ENCODE measurements around the gene HIVEP3. TPM values are rescaled to one million over a fixed set of nuclear protein-coding genes. Genes with fewer than 3 reads are reported as not detected.

HIVEP3 gene
- total RNA-seq, 1 experiment from 2014 or later: 0.55 TPM

DNA sequence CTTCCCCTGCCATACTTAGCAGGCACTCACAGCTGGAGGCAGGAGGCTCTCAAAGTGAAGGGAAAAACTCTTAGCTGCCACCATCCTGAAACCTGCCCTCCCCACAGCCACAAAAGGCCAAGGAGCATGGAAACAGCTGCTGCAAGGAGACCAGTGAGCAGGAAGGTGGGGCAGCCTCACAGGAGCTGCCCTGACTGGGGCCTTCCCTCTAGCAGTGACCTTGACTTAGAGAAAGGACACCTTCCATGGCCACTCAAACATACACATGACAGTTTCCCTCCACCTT is 126.3 kb downstream of the HIVEP3 start (continued):
- TF ChIP-seq CREM (CRISPR knock-in tag; IDR thresholded peaks at IDR 0.05) (no peak), SP1 (CRISPR knock-in tag; conservative IDR thresholded peaks at IDR 0.05) (no peak), EMX1 (CRISPR knock-in tag; IDR thresholded peaks at IDR 0.05) (no peak), ZNF121 (CRISPR knock-in tag; IDR thresholded peaks at IDR 0.05) (no peak), MYBL2 (CRISPR knock-in tag; IDR thresholded peaks at IDR 0.05) (no peak), ZNF138 (CRISPR knock-in tag; conservative IDR thresholded peaks at IDR 0.05) (no peak), GABPB1 (CRISPR knock-in tag; IDR thresholded peaks at IDR 0.05) (no peak), USF2 (CRISPR knock-in tag; IDR thresholded peaks at IDR 0.05) (no peak), NFATC4 (CRISPR knock-in tag; IDR thresholded peaks at IDR 0.05) (no peak), ZBTB43 (CRISPR knock-in tag; IDR thresholded peaks at IDR 0.05) (no peak)
- TF ChIP-seq, protein P1, sequence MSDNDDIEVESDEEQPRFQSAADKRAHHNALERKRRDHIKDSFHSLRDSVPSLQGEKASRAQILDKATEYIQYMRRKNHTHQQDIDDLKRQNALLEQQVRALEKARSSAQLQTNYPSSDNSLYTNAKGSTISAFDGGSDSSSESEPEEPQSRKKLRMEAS (CRISPR knock-in tag; IDR thresholded peaks at IDR 0.05): no peak
- TF ChIP-seq, protein P2, sequence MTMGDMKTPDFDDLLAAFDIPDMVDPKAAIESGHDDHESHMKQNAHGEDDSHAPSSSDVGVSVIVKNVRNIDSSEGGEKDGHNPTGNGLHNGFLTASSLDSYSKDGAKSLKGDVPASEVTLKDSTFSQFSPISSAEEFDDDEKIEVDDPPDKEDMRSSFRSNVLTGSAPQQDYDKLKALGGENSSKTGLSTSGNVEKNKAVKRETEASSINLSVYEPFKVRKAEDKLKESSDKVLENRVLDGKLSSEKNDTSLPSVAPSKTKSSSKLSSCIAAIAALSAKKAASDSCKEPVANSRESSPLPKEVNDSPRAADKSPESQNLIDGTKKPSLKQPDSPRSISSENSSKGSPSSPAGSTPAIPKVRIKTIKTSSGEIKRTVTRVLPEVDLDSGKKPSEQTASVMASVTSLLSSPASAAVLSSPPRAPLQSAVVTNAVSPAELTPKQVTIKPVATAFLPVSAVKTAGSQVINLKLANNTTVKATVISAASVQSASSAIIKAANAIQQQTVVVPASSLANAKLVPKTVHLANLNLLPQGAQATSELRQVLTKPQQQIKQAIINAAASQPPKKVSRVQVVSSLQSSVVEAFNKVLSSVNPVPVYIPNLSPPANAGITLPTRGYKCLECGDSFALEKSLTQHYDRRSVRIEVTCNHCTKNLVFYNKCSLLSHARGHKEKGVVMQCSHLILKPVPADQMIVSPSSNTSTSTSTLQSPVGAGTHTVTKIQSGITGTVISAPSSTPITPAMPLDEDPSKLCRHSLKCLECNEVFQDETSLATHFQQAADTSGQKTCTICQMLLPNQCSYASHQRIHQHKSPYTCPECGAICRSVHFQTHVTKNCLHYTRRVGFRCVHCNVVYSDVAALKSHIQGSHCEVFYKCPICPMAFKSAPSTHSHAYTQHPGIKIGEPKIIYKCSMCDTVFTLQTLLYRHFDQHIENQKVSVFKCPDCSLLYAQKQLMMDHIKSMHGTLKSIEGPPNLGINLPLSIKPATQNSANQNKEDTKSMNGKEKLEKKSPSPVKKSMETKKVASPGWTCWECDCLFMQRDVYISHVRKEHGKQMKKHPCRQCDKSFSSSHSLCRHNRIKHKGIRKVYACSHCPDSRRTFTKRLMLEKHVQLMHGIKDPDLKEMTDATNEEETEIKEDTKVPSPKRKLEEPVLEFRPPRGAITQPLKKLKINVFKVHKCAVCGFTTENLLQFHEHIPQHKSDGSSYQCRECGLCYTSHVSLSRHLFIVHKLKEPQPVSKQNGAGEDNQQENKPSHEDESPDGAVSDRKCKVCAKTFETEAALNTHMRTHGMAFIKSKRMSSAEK (CRISPR knock-in tag; IDR thresholded peaks at IDR 0.05; ENCODE audit: borderline replicate concordance): no peak

GRCh38 chr1:41791667-41792484 is 126.8 kb downstream of the HIVEP3 start:
- Mint-ChIP-seq H3K4me3 (no peak overlapping the region), H3K27ac (no peak overlapping the region), H3K4me1 (no peaks in the 10 kb centered on the region), H3K27me3 (ENCODE audit: low read depth) (no peaks in the 10 kb centered on the region), H3K9me3 (no peaks in the 10 kb centered on the region), H3K36me3 (no peaks in the 10 kb centered on the region)
- CTCF ChIA-PET: interaction anchor here (0.6 kb wide), 1 partner anchor 658 kb away, joined by 3 read pairs; no protein-coding TSS in a partner anchor
- DNase-seq (ENCODE audit: low spot score) (no peak), ATAC-seq (no peak)
- POLR2A ChIA-PET: interaction anchor here (1.4 kb wide), 1 partner anchor 11 kb away, joined by 3 read pairs; no protein-coding TSS in a partner anchor
- TF ChIP-seq FOXJ3 (CRISPR knock-in tag; IDR thresholded peaks at IDR 0.05; ENCODE audit: borderline replicate concordance) (no peak), ZNF121 (CRISPR knock-in tag; IDR thresholded peaks at IDR 0.05) (no peak), NFE2L1 (CRISPR knock-in tag; IDR thresholded peaks at IDR 0.05) (no peak), MLX (CRISPR knock-in tag; IDR thresholded peaks at IDR 0.05) (no peak), ZNF416 (CRISPR knock-in tag; IDR thresholded peaks at IDR 0.05) (no peak), ZNF317 (CRISPR knock-in tag; IDR thresholded peaks at IDR 0.05; ENCODE audit: borderline replicate concordance, low read depth) (no peak), ERG (CRISPR knock-in tag; IDR thresholded peaks at IDR 0.05) (no peak), NFATC4 (CRISPR knock-in tag; IDR thresholded peaks at IDR 0.05) (no peak), ZBTB21 (CRISPR knock-in tag; IDR thresholded peaks at IDR 0.05; ENCODE audit: borderline replicate concordance) (no peak), ATF2 (CRISPR knock-in tag; IDR thresholded peaks at IDR 0.05; ENCODE audit: borderline replicate concordance, low read depth) (no peak), ETV6 (CRISPR knock-in tag; IDR thresholded peaks at IDR 0.05) (no peak), SOX15 (CRISPR knock-in tag; IDR thresholded peaks at IDR 0.05) (no peak), TP53 (CRISPR knock-in tag; IDR thresholded peaks at IDR 0.05) (no peak), OVOL2 (CRISPR knock-in tag; IDR thresholded peaks at IDR 0.05; ENCODE audit: borderline replicate concordance) (no peak), SP1 (CRISPR knock-in tag; conservative IDR thresholded peaks at IDR 0.05) (no peak)
- TF ChIP-seq, protein P3, sequence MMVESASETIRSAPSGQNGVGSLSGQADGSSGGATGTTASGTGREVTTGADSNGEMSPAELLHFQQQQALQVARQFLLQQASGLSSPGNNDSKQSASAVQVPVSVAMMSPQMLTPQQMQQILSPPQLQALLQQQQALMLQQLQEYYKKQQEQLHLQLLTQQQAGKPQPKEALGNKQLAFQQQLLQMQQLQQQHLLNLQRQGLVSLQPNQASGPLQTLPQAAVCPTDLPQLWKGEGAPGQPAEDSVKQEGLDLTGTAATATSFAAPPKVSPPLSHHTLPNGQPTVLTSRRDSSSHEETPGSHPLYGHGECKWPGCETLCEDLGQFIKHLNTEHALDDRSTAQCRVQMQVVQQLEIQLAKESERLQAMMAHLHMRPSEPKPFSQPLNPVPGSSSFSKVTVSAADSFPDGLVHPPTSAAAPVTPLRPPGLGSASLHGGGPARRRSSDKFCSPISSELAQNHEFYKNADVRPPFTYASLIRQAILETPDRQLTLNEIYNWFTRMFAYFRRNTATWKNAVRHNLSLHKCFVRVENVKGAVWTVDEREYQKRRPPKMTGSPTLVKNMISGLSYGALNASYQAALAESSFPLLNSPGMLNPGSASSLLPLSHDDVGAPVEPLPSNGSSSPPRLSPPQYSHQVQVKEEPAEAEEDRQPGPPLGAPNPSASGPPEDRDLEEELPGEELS (CRISPR knock-in tag; IDR thresholded peaks at IDR 0.05): no peak

Measured in WTC11 (cell line).